Stimulated activated CD8-positive, alpha-beta memory T cell treated with anti-CD3 and anti-CD28 coated beads, Interleukin-4, amount 100 ng/mL, for 4 hours (primary cell): ENCODE measurements around the gene PSMD8.
A peak's percentile ranks its signal among the peaks of the same experiment; 100 is the strongest.
"Not testable (repeated sequence)": the region's sequence is repeated elsewhere in the genome, so short reads cannot be mapped to it uniquely, and the experiment has no call there.

Experiments used
- DNase-seq, 2 donors: peaks; one replicate each; pipeline ENCODE4 v3.0.0-alpha.2; 2020; ENCODE audit warnings: low read depth in 2 of 2, low spot score in 1 of 2

PSMD8 gene

GRCh38 chr19:38374332-38375097 lies at the start of gene PSMD8:
PSMD8 (plus strand) TSS chr19:38374571; CDS start chr19:38374602, 31 bp downstream.
- DNase-seq: peak; percentile 95 to 97

GRCh38 chr19:38326591-38326990 lies 47.8 kb upstream of the PSMD8 start:
- no peak for DNase-seq

GRCh38 chr19:38329651-38330050 lies 44.7 kb upstream of the PSMD8 start:
- no peak for DNase-seq

GRCh38 chr19:38331728-38332127 lies 42.6 kb upstream of the PSMD8 start:
- no peak for DNase-seq

GRCh38 chr19:38333245-38333644 lies 41.1 kb upstream of the PSMD8 start:
- DNase-seq: no peak

- peak; percentile 87 to 88 for DNase-seq
Observed at GRCh38 chr19:38335949-38336637, 38.3 kb upstream of the PSMD8 start.

GRCh38 chr19:38336638-38337359 lies 37.6 kb upstream of the PSMD8 start:
- peak; percentile 89 to 92 for DNase-seq

GRCh38 chr19:38337360-38337653 lies 37.1 kb upstream of the PSMD8 start:
- no peak for DNase-seq

GRCh38 chr19:38339011-38339410 lies 35.4 kb upstream of the PSMD8 start:
- DNase-seq: not testable (repeated sequence)

GRCh38 chr19:38340927-38341326 lies 33.4 kb upstream of the PSMD8 start:
- DNase-seq: no peak

- DNase-seq: no peak
Observed at GRCh38 chr19:38346837-38347236, 27.5 kb upstream of the PSMD8 start.

- no peak for DNase-seq
Observed at GRCh38 chr19:38350883-38351282, 23.5 kb upstream of the PSMD8 start.

GRCh38 chr19:38351865-38352395 lies 22.4 kb upstream of the PSMD8 start:
- DNase-seq: no peak

GRCh38 chr19:38352611-38353010 lies 21.8 kb upstream of the PSMD8 start:
- no peak for DNase-seq

- no peak for DNase-seq
Observed at GRCh38 chr19:38355728-38356725, 18.3 kb upstream of the PSMD8 start.

- DNase-seq: no peak
Observed at GRCh38 chr19:38358071-38358470, 16.3 kb upstream of the PSMD8 start.

- DNase-seq: no peak
Observed at GRCh38 chr19:38359242-38360021, 14.9 kb upstream of the PSMD8 start.

- DNase-seq: no peak
Observed at GRCh38 chr19:38360351-38360750, 14.0 kb upstream of the PSMD8 start.

GRCh38 chr19:38360839-38361631 lies 13.3 kb upstream of the PSMD8 start:
- DNase-seq: no peak
